SU-DHL-6 (cell line): ENCODE results near the gene WNT9A.
"Not testable (repeated sequence)": the region's sequence is repeated elsewhere in the genome, so short reads cannot be mapped to it uniquely, and the experiment has no call there.

Source experiments
- EZH2phosphoT487 ChIP-seq: fragments of 200-600 bp; sonication (generic), shearing (Covaris generic); conservative IDR thresholded peaks from 2 replicates; pipeline ENCODE4 v1.6.1; 2018; ENCODE audit warnings: mild to moderate bottlenecking, antibody characterized with exemption, low read length, moderate library complexity, mixed read lengths
- TF ChIP-seq, protein P1 (sequence below): fragments of 200-600 bp; sonication (generic); IDR thresholded peaks from one replicate; pipeline ENCODE4 v1.5.1; 2017; ENCODE audit warnings: antibody characterized with exemption, mild to moderate bottlenecking, low read length, moderate library complexity; ENCODE audit not compliant: insufficient read depth, poor library complexity, severe bottlenecking

DNA sequence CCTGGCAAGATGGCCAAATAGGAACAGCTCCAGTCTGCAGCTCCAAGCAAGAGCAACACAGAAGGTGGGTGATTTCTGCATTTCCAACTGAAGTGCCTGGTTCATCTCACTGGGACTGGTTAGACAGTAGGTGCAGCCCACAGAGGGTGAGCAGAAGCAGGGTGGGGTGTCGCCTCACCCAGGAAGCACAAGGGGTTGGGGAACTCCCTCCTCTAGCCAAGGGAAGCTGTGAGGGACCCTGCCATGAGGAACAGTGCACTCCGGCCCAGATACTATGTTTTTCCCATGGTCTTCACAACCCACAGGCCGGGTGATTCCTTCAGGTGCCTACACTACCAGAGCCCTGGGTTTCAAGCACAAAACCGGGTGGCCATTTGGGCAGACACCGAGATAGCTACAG, 75.8 kb downstream of the WNT9A start:
- TF ChIP-seq, protein P1, sequence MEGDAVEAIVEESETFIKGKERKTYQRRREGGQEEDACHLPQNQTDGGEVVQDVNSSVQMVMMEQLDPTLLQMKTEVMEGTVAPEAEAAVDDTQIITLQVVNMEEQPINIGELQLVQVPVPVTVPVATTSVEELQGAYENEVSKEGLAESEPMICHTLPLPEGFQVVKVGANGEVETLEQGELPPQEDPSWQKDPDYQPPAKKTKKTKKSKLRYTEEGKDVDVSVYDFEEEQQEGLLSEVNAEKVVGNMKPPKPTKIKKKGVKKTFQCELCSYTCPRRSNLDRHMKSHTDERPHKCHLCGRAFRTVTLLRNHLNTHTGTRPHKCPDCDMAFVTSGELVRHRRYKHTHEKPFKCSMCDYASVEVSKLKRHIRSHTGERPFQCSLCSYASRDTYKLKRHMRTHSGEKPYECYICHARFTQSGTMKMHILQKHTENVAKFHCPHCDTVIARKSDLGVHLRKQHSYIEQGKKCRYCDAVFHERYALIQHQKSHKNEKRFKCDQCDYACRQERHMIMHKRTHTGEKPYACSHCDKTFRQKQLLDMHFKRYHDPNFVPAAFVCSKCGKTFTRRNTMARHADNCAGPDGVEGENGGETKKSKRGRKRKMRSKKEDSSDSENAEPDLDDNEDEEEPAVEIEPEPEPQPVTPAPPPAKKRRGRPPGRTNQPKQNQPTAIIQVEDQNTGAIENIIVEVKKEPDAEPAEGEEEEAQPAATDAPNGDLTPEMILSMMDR: not testable (repeated sequence)
- TF ChIP-seq EZH2phosphoT487: not testable (repeated sequence)
